Gastrocnemius medialis (tissue), 4 donors: ENCODE data around the gene PDE8A. TPM values are rescaled to one million over a fixed set of nuclear protein-coding genes. Genes with fewer than 3 reads are reported as not detected.

ENCODE experiments used
- ATAC-seq, 2 donors: fragments of 150-250 bp; one replicate each; pipeline ENCODE4 v1.9.1; 2016
- DNase-seq, 2 donors: peaks; one replicate each; pipeline ENCODE4 v3.0.0-alpha.2; 2019
- H3K27ac ChIP-seq, 4 donors: fragments of 200-600 bp; sonication (generic); 1 replicate in 1 of 4; 2 replicates in 3 of 4; pipeline ENCODE4 v1.5.1; 2016 to 2018; ENCODE audit warnings: mild to moderate bottlenecking in 2 of 4, moderate library complexity in 1 of 4
- H3K27me3 ChIP-seq, 3 donors: fragments of 200-600 bp; sonication (generic) in 2 of 3; 1 replicate in 1 of 3; 2 replicates in 2 of 3; pipeline versions ENCODE4 v1.5.1 to v1.6.0; 2016 to 2019; ENCODE audit warnings: mild to moderate bottlenecking in 1 of 3, moderate library complexity in 1 of 3
- H3K36me3 ChIP-seq, 2 donors: fragments of 200-600 bp; sonication (generic) in 1 of 2; one replicate each; pipeline ENCODE4 v1.5.1; 2017 to 2018
- H3K4me1 ChIP-seq, 2 donors: fragments of 200-600 bp; sonication (generic) in 1 of 2; one replicate each; pipeline ENCODE4 v1.5.1; 2016 to 2017; ENCODE audit warnings: mild to moderate bottlenecking in 2 of 2
- H3K4me3 ChIP-seq, 4 donors: fragments of 200-600 bp; sonication (generic) in 3 of 4; 1 replicate in 1 of 4; 2 replicates in 3 of 4; pipeline ENCODE4 v1.5.1; 2016 to 2019; ENCODE audit warnings: mild to moderate bottlenecking in 2 of 4
- H3K9me3 ChIP-seq, 3 donors: fragments of 200-600 bp; sonication (generic) in 2 of 3; 1 replicate in 1 of 3; 2 replicates in 2 of 3; pipeline ENCODE4 v1.5.1; 2016 to 2019
- POLR2A ChIP-seq, 2 donors: fragments of 450-650 bp; IDR thresholded peaks; one replicate each; pipeline ENCODE4 v1.6.1; 2017; ENCODE audit warnings: antibody characterized with exemption in 2 of 2, mild to moderate bottlenecking in 2 of 2, moderate library complexity in 2 of 2
- in situ Hi-C, 4 donors: fragments of 200-750 bp; cut with MboI; loops; one replicate each; pipeline versions ENCODE4 v1.15.0 to v1.8.0; 2017; ENCODE audit warnings: low sequenced_read_pairs in 4 of 4
- intact Hi-C: fragments of 100-400 bp; cut with DNase I; formaldehyde crosslinking; loops from one replicate; pipeline ENCODE4 v1.15.1; 2023; ENCODE audit warnings: low total_unique reads
- total RNA-seq, 4 donors: library from RNA; depleted of rRNA; stranded (reverse); fragments of >200 nt; gene quantifications; one replicate each; pipeline versions ENCODE4 v1.1.0 to v1.2.3, GENCODE V29; 2016
- TF ChIP-seq, protein P1 (sequence below), 5 experiments: fragments of 450-650 bp in 3 of 5; fragments of 200-600 bp in 2 of 5; sonication (generic) in 2 of 5; IDR thresholded peaks in 4 of 5; conservative IDR thresholded peaks in 1 of 5; 1 replicate in 4 of 5; 2 replicates in 1 of 5; pipeline ENCODE4 v1.5.1; 2016 to 2019; ENCODE audit warnings: antibody characterized with exemption in 5 of 5, mild to moderate bottlenecking in 3 of 5, moderate library complexity in 3 of 5

PDE8A gene
- total RNA-seq, 4 donors from 2014 or later, result 6.3 to 20.6 (median 13.9) TPM

DNA sequence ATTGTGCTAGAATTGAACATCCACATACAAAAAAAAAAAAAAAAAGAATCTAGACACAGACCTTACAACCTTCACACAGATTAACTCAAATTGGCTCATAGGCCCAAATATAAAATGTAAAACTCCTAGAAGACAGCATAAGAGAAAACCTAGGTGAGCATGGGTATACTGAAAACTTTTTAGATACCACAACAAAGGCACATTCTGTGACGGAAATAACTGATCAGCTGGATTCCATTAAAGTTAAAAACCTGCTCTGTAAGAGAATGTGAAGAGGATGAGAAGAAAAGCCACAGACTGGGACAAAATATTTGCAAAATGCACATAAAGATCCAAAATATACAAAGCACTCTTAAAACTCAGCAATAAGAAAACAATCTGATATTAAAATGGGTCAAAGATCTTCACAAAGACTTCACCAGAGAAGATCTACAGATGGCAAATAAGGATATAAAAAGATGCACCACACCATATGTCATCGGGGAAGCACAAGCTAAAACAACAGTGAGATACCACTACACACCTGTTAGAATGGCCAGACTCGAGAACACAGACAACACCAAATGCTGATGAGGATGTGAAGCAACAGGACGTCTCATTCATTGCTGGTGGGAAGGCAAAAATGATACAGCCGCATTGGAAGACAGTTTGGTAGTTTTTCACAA lies 167.9 kb downstream of the PDE8A start:
- no peak overlapping the region for H3K27ac ChIP-seq
- ATAC-seq, result no peak
- intact Hi-C loops, result no loop called here
- TF ChIP-seq, protein P1, sequence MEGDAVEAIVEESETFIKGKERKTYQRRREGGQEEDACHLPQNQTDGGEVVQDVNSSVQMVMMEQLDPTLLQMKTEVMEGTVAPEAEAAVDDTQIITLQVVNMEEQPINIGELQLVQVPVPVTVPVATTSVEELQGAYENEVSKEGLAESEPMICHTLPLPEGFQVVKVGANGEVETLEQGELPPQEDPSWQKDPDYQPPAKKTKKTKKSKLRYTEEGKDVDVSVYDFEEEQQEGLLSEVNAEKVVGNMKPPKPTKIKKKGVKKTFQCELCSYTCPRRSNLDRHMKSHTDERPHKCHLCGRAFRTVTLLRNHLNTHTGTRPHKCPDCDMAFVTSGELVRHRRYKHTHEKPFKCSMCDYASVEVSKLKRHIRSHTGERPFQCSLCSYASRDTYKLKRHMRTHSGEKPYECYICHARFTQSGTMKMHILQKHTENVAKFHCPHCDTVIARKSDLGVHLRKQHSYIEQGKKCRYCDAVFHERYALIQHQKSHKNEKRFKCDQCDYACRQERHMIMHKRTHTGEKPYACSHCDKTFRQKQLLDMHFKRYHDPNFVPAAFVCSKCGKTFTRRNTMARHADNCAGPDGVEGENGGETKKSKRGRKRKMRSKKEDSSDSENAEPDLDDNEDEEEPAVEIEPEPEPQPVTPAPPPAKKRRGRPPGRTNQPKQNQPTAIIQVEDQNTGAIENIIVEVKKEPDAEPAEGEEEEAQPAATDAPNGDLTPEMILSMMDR (IDR thresholded peaks at IDR 0.05 in 4 of 5, conservative IDR thresholded peaks at IDR 0.05 in 1 of 5), result no peak
- TF ChIP-seq POLR2A (IDR thresholded peaks at IDR 0.05), result no peak
- no peaks in the 10 kb centered on the region for H3K9me3 ChIP-seq
- no peaks in the 10 kb centered on the region for H3K27me3 ChIP-seq
- no peaks in the 10 kb centered on the region for H3K4me1 ChIP-seq
- no peak for DNase-seq
- no peak overlapping the region for H3K4me3 ChIP-seq
- in situ Hi-C loops, result no loop called here
- H3K36me3 ChIP-seq, result no peaks in the 10 kb centered on the region

- no peaks in the 10 kb centered on the region for H3K36me3 ChIP-seq
- H3K4me1 ChIP-seq, result no peaks in the 10 kb centered on the region
- no peaks in the 10 kb centered on the region for H3K9me3 ChIP-seq
- intact Hi-C loops (no loop called here), in situ Hi-C loops (no loop called here)
- TF ChIP-seq, protein P1 (IDR thresholded peaks at IDR 0.05 in 4 of 5, conservative IDR thresholded peaks at IDR 0.05 in 1 of 5), result no peak
- no peak for TF ChIP-seq POLR2A (IDR thresholded peaks at IDR 0.05)
- no peak overlapping the region for H3K27ac ChIP-seq
- ATAC-seq (no peak), DNase-seq (no peak)
- no peaks in the 10 kb centered on the region for H3K27me3 ChIP-seq
- H3K4me3 ChIP-seq, result no peak overlapping the region
Measured at GRCh38 chr15:85150130-85150480, 168.4 kb downstream of the PDE8A start.

- Histone ChIP-seq H3K36me3 (no peaks in the 10 kb centered on the region), H3K4me1 (no peaks in the 10 kb centered on the region), H3K9me3 (no peaks in the 10 kb centered on the region), H3K4me3 (no peak overlapping the region), H3K27me3 (no peaks in the 10 kb centered on the region), H3K27ac (no peak overlapping the region)
- in situ Hi-C loops, result no loop called here
- DNase-seq, result no peak
- intact Hi-C loops, result no loop called here
- TF ChIP-seq POLR2A (IDR thresholded peaks at IDR 0.05), result no peak
- TF ChIP-seq, protein P1 (IDR thresholded peaks at IDR 0.05 in 4 of 5, conservative IDR thresholded peaks at IDR 0.05 in 1 of 5), result no peak
- no peak for ATAC-seq
Measured at GRCh38 chr15:85151145-85151544, 169.5 kb downstream of the PDE8A start.

DNA sequence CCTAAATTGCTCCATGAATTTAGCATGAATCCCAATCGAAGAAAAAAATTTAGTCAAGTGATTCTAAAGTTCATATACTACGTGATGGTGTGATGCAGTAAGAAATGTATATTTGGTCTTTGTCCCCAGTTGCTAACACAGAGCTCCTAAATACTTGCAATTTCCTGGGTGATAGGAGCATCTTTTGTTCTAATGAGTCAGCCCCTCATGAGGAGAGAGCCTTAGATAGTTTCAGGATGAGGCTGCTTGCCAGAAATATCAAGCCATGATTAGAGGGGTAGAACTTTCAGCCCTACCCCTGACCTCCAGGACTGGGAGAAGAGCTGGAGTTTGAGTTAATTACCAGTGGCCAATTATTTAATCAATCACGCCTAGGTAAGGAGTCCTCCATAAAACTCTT lies 170.2 kb downstream of the PDE8A start:
- ATAC-seq, result no peak
- Histone ChIP-seq H3K27ac (no peak overlapping the region), H3K36me3 (no peaks in the 10 kb centered on the region), H3K4me3 (no peak overlapping the region), H3K27me3 (no peaks in the 10 kb centered on the region), H3K4me1 (no peaks in the 10 kb centered on the region), H3K9me3 (no peaks in the 10 kb centered on the region)
- no peak for DNase-seq
- no peak for TF ChIP-seq POLR2A (IDR thresholded peaks at IDR 0.05)
- TF ChIP-seq, protein P1 (IDR thresholded peaks at IDR 0.05 in 4 of 5, conservative IDR thresholded peaks at IDR 0.05 in 1 of 5), result no peak
- in situ Hi-C loops, result no loop called here
- intact Hi-C loops, result no loop called here

- ATAC-seq, result no peak
- Histone ChIP-seq H3K27me3 (no peaks in the 10 kb centered on the region), H3K4me1 (no peaks in the 10 kb centered on the region), H3K4me3 (no peak overlapping the region), H3K36me3 (no peaks in the 10 kb centered on the region), H3K27ac (no peak overlapping the region), H3K9me3 (no peaks in the 10 kb centered on the region)
- in situ Hi-C loops, result no loop called here
- intact Hi-C loops, result no loop called here
- no peak for TF ChIP-seq POLR2A (IDR thresholded peaks at IDR 0.05)
- TF ChIP-seq, protein P1 (IDR thresholded peaks at IDR 0.05 in 4 of 5, conservative IDR thresholded peaks at IDR 0.05 in 1 of 5), result no peak
- no peak for DNase-seq
Measured at GRCh38 chr15:85154061-85154460, 172.4 kb downstream of the PDE8A start.
